SK-N-SH treated with all-trans-retinoic acid at 6 μM for 48 hours (cell line): ENCODE results near the gene EHHADH.

Source experiments
- ATAC-seq: fragments of 200-7000 bp; cut with Tn5 transposase; 3 replicates; pipeline ENCODE4 v1.9.1; 2020; ENCODE audit warnings: mild to moderate bottlenecking, moderate library complexity
- BACH2 ChIP-seq: fragments of 250-450 bp; sonication (Bioruptor Pico); IDR thresholded peaks from 2 replicates; pipeline ENCODE4 v1.9.0; 2021; ENCODE audit warnings: mild to moderate bottlenecking, borderline replicate concordance
- CREB5 ChIP-seq: fragments of 250-450 bp; sonication (Bioruptor Pico); IDR thresholded peaks from 2 replicates; pipeline ENCODE4 v1.5.1; 2020; ENCODE audit warnings: low read depth, mild to moderate bottlenecking, moderate library complexity
- CSDC2 ChIP-seq: fragments of 250-450 bp; sonication (Bioruptor Pico); IDR thresholded peaks from 2 replicates; pipeline ENCODE4 v1.5.0; 2020; ENCODE audit warnings: mild to moderate bottlenecking, moderate library complexity
- CSRNP3 ChIP-seq: fragments of 250-450 bp; sonication (Bioruptor Pico); IDR thresholded peaks from 2 replicates; pipeline ENCODE4 v1.5.1; 2021; ENCODE audit warnings: mild to moderate bottlenecking, moderate library complexity
- ESRRG ChIP-seq: fragments of 250-450 bp; sonication (Bioruptor Pico); IDR thresholded peaks from 2 replicates; pipeline ENCODE4 v1.6.1; 2021; ENCODE audit warnings: mild to moderate bottlenecking
- ISL1 ChIP-seq: fragments of 250-450 bp; sonication (Bioruptor Pico); IDR thresholded peaks from 2 replicates; pipeline ENCODE4 v2.1.2; 2022; ENCODE audit warnings: mild to moderate bottlenecking, moderate library complexity
- OSR1 ChIP-seq: fragments of 250-450 bp; sonication (Bioruptor Pico); IDR thresholded peaks from 2 replicates; pipeline ENCODE4 v1.8.0; 2022; ENCODE audit warnings: moderate library complexity, mild to moderate bottlenecking, inconsistent platforms
- PATZ1 ChIP-seq: fragments of 250-450 bp; sonication (Bioruptor Pico); IDR thresholded peaks from 2 replicates; pipeline ENCODE4 v1.8.0; 2020; ENCODE audit warnings: mild to moderate bottlenecking, moderate library complexity, borderline replicate concordance
- POU6F1 ChIP-seq: fragments of 250-450 bp; sonication (Bioruptor Pico); IDR thresholded peaks from 2 replicates; pipeline ENCODE4 v1.8.0; 2021; ENCODE audit warnings: low read depth, mild to moderate bottlenecking, moderate library complexity, borderline replicate concordance
- PPARA ChIP-seq: fragments of 250-450 bp; sonication (Bioruptor Pico); IDR thresholded peaks from 2 replicates; pipeline ENCODE4 v1.5.0; 2020; ENCODE audit warnings: mild to moderate bottlenecking, borderline replicate concordance
- SNAI2 ChIP-seq: fragments of 250-450 bp; sonication (Bioruptor Pico); IDR thresholded peaks from 2 replicates; pipeline ENCODE4 v1.5.0; 2020; ENCODE audit warnings: mild to moderate bottlenecking, moderate library complexity
- TCF4 ChIP-seq: fragments of 250-450 bp; sonication (Bioruptor Pico); IDR thresholded peaks from 2 replicates; pipeline ENCODE4 v1.8.0; 2021; ENCODE audit warnings: mild to moderate bottlenecking, moderate library complexity, borderline replicate concordance
- TOX ChIP-seq: fragments of 250-450 bp; sonication (Bioruptor Pico); IDR thresholded peaks from 2 replicates; pipeline ENCODE4 v1.8.0; 2021; ENCODE audit warnings: mild to moderate bottlenecking, moderate library complexity, borderline replicate concordance
- TSHZ2 ChIP-seq: fragments of 250-450 bp; sonication (Bioruptor Pico); IDR thresholded peaks from 2 replicates; pipeline ENCODE4 v1.5.0; 2020; ENCODE audit warnings: mild to moderate bottlenecking, moderate library complexity
- ZC3H10 ChIP-seq: fragments of 250-450 bp; sonication (Bioruptor Pico); IDR thresholded peaks from 2 replicates; pipeline ENCODE4 v1.5.1; 2021; ENCODE audit warnings: mild to moderate bottlenecking, moderate library complexity
- ZFP3 ChIP-seq: fragments of 250-450 bp; sonication (Bioruptor Pico); IDR thresholded peaks from 2 replicates; pipeline ENCODE4 v1.5.0; 2020; ENCODE audit warnings: mild to moderate bottlenecking, moderate library complexity
- ZNF565 ChIP-seq: fragments of 450-650 bp; formaldehyde crosslinking; conservative IDR thresholded peaks from 2 replicates; pipeline ENCODE4 v1.5.0; 2020; ENCODE audit warnings: low read depth, mild to moderate bottlenecking, moderate library complexity
- ZNF70 ChIP-seq: fragments of 450-650 bp; formaldehyde crosslinking; IDR thresholded peaks from 2 replicates; pipeline ENCODE4 v1.5.0; 2020; ENCODE audit warnings: mild to moderate bottlenecking, moderate library complexity
- ZNF8 ChIP-seq: fragments of 450-650 bp; formaldehyde crosslinking; IDR thresholded peaks from 2 replicates; pipeline ENCODE4 v1.5.0; 2020; ENCODE audit warnings: mild to moderate bottlenecking, moderate library complexity

Gene EHHADH

GRCh38 chr3:185164428-185165217, 89.2 kb downstream of the EHHADH start:
- TF ChIP-seq ISL1 (no peak), ZNF565 (CRISPR knock-in tag) (no peak), CSRNP3 (no peak), PPARA (no peak)
- ATAC-seq, result no peak

- no peak for ATAC-seq
- no peak for TF ChIP-seq CREB5 (CRISPR knock-in tag)
These were observed 91.2 kb downstream of the EHHADH start for GRCh38 chr3:185162634-185163033.

GRCh38 chr3:185161761-185162160, 92.1 kb downstream of the EHHADH start:
- TF ChIP-seq POU6F1 (CRISPR knock-in tag) (no peak), TOX (CRISPR knock-in tag) (no peak)
- ATAC-seq, result no peak

- TF ChIP-seq SNAI2 (CRISPR knock-in tag) (no peak), PPARA (no peak), PATZ1 (CRISPR knock-in tag) (no peak), OSR1 (CRISPR knock-in tag) (no peak), TCF4 (CRISPR knock-in tag) (no peak), ZNF70 (CRISPR knock-in tag) (no peak)
- ATAC-seq, result no peak
These were observed 96.5 kb downstream of the EHHADH start for GRCh38 chr3:185157347-185157746.

GRCh38 chr3:185155678-185156077, 98.2 kb downstream of the EHHADH start:
- ATAC-seq, result no peak
- TF ChIP-seq PPARA (no peak), ZFP3 (no peak), OSR1 (CRISPR knock-in tag) (no peak), ZC3H10 (CRISPR knock-in tag) (no peak), SNAI2 (CRISPR knock-in tag) (no peak), TOX (CRISPR knock-in tag) (no peak), POU6F1 (CRISPR knock-in tag) (no peak), ISL1 (no peak), PATZ1 (CRISPR knock-in tag) (no peak), BACH2 (CRISPR knock-in tag) (no peak), ESRRG (CRISPR knock-in tag) (no peak), ZNF565 (CRISPR knock-in tag) (no peak), CSDC2 (CRISPR knock-in tag) (no peak), TSHZ2 (no peak), ZNF8 (CRISPR knock-in tag) (no peak)
